HG03097 (cell line): ENCODE results near the gene NKX2-4.
"Not testable (repeated sequence)": the region's sequence is repeated elsewhere in the genome, so short reads cannot be mapped to it uniquely, and the experiment has no call there.

ENCODE experiments used
- ATAC-seq: cut with Tn5 transposase; IDR thresholded peaks from one replicate; pipeline ENCODE4 v1.9.1; 2021; ENCODE audit not compliant: unreplicated experiment, low FRiP score

The NKX2-4 gene

DNA sequence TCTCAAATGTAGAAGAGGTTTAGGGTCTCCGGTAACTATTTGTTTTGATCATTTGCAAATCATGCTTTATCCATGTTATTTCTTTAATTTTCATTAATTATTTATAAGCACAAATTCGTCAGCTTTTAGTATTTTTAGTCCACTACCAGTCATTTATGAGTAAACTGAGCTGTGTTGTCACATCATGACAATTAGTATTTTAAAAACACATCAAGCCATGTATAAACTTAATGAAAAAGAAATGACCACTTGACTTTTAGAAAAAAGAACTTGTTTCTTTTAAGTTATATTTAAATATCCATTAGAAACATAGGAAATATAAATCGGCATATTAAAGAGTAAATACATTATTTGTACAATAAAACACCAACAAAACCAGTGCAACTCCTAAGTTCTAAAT is 2.8 kb downstream of the NKX2-4 start:
- ATAC-seq: no peak

DNA sequence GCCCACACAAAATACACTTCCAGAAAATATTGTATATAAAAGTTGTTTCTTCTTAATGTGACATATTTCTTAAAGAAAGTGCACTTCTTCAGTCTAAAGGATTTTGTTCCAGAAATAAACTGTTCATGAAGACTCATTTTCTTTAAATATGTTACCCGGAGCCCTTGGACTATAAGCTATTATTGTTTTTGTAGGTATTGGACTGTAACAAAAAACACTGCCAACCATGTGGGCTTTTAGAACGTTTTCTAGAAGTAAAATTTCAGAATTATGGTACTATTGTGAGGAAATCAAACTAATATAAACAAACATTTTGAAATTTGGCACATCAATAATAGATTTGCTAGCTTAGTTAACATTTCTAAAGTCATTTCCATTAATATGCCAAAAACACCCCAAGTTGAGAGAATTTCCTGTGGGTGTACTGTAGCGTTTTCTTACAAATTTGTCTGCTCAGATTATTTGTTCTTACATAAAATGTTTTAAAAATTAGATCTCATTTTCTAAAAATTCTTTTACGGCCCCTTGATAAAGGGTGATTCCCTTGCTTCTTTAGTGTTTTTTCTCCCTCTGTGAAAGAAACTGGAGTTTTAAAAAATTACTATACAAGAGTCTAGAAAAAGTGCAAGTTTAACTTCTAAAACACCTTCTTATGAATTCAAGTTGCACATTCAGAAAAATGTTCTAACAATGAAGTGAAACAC is 3.4 kb downstream of the NKX2-4 start:
- no peak for ATAC-seq

DNA sequence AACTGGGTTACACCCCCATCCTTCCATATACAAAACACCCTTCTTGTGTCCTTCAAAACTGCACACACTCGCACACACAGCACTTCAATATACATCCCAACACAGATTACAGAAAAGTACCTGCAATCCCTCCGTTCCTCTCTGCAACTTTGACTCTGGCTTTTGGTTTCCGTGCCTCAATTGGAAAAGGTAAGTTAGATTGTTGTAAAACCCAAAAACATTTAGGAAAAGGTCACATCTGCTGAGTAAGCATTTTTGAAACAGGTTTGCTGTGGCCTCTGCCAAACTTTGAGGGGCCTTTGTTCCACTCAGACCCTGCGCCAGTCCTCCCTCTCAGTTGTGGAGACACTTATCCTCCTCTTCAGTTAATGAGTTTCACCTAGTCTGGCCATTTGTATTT is 4.2 kb downstream of the NKX2-4 start:
- no peak for ATAC-seq

DNA sequence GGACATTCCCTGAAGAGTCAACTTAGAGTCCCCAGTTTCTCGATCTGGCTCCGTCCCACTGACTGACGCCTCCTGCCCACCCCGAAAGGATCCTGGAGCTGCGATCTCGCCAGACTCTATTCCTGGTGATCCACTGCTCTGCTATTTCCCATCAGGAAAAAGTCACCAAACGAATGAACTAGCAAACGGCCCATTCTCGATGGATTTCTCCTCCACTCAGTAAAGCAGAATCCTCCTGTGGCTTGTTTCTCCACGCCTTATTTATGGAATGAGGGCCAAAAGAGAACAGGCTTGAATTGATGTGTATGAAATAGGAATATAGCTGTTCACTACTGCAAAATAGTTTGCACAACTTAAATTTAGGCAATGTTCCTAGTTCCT is 5.4 kb downstream of the NKX2-4 start:
- ATAC-seq: no peak

DNA sequence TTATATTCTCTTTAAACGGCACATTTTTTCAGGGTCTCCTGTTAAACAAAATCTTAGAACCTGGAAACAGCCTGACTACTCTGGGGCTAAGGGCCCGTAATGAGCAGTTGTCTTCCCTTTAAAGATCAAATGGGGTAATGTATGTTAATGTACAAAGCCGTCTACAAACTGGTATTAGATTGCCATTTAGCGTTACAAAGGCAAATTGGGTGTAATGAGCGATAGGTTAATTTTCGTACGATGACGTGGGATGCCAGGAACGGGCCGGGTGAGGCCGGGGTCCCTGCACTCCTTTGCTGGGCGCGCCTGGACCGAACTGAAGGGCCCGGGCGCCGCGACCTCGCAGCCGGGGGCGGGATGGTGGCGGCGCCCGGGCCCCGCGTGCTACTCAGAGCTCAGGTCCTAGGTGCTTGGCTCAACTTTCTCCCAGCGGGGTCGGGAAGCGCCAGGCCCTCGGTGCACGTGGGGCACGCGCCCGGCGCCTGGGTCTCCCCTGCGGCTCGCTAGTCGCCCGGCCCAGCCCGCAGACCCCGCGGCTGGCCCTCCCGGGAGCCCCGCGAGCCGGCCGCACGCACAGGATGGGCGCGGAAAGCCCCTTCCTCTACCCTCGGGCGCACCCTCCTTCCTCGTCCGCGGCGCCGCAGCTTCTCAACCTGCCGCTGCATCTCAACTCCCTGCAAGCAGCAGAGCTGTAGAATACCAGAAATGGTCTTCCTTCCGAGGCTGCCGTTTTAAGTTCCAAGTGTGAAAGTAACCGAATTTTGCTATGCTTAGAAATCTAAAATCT is 5.9 kb downstream of the NKX2-4 start:
- ATAC-seq: no peak

DNA sequence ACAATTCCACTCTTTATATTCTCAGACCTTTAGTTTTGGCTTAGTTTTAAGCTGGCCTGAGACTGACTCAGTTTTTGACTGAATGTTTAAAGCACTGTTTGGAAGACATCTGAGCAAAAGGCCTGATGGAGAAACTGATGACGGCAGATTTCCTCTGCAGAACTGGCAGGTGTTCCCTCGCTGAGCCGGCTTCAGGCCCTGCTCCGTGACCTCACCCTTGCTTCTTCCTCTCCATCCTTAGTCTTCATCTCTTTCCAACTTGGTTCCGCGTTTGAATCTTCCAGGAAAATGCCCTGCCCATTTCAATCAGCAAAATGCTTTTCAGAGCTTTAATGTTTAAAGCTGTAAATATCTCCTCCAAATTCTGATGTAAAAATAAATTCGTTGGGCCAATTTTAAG is 6.6 kb downstream of the NKX2-4 start:
- no peak for ATAC-seq

DNA sequence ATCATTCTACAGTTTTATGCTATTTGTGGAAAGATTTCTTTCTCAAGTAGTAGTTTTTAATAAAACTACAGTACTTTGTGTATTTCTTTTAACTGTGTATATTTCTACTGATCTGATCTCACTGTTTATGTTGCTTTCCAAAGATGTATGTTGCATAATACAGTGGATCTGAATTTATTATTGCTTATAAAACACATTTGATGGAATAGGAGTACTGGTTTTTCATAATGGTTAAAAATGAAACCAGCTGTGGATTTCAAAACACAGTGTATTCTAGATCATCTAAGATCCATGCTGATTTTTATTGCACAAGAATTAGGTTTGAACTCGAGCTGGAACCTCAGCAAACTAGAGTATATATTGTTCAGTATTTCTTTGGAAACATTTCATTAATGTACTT is 8.0 kb downstream of the NKX2-4 start:
- no peak for ATAC-seq

DNA sequence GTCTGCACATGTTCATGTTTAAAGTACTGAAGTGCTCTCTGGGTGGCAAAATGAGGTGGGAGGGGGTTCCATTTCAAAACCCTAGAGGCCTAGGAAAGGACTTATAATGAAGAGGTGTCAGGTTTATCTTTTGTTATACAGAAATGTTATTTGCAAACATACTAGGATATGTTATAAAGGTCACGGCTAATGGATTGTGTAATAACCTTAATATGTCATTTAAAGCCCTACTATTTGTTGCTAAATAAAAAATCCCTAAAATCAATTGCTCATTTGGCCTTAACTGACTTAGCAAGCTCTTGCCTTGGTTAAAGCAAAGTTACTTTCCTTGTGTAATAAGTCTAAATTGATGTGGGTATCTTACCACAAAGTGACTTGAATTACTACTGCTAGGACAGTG is 8.8 kb downstream of the NKX2-4 start:
- no peak for ATAC-seq

DNA sequence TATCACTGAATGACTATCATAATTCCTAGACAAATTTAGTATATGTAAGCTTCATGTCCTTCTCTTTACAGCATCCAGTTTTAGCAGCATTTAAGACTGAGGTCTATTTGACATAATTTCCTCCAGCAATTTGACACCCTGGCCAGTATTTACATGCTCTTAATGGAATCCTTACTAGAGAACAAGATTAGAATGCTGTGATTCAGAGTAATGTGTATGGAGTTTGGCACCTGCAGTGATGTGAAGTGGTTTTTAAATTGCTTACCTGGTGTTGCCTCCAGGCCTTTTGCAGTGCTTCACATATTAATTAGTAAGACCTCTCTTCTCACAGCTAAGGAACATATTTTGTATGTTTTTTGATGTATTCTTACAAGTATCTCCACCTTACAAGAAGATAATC is 9.8 kb downstream of the NKX2-4 start:
- no peak for ATAC-seq

DNA sequence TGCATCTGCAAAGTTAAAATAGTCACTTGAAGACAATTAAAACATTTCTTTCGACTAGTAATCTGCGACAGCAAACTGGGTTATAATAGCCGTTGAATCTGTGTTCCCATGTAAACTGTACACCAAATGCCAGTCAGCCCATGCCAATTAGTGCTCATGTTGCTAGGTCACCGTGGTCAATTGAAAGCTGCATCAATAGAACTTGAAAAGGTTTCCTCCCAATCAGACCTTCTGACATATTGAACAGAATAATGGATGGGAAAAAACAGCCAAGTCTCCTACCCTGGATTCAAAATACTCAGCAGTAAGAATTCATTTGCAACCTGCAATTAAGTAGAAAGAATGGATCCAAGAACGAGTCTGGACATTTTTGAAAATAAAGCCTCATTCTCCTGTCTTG is 11.2 kb downstream of the NKX2-4 start:
- no peak for ATAC-seq

DNA sequence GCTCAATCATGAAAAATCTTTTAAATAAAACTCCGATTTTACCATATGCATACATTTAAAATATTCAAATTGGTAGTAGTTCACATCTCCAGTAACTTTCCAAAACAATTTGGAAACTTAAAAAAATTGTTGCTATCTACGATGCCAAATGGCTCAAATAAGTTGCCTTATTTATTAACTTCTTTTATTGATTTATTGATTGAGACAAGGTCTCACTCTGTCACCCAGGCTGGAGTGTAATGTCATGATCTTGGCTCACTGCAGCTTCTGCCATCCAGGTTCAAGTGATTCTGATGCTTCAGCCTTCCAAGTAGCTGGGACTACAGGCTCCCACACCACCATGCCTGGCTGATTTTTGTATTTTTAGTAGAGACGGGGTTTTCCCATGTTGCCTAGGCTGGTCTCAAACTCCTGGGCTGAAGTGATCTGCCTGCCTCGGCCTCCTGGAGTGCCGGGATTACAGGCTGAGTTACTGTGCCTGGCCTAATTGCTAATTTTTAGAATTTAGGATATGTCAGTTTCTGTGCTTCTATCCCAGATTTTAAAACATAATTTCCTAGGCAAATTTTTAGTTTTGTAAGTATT is 12.9 kb downstream of the NKX2-4 start:
- no peak for ATAC-seq

DNA sequence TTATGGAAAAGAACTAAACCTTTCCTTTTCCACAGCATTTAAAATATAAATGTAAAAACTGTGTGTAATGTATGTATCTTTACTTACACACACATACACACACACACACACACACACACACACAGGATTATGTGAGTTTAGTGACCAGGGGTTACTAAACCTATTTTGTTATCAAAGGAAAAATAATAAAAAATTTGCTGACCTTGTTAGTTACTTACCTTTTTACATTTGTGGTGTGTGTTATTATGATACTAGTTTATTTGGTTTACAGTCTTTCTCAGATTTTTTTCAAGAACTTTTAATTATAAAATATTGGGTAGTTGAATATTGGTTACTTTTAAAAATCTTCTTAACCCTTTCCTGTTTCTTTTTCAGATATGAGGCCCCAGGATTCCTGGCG is 15.7 kb downstream of the NKX2-4 start:
- ATAC-seq: no peak

DNA sequence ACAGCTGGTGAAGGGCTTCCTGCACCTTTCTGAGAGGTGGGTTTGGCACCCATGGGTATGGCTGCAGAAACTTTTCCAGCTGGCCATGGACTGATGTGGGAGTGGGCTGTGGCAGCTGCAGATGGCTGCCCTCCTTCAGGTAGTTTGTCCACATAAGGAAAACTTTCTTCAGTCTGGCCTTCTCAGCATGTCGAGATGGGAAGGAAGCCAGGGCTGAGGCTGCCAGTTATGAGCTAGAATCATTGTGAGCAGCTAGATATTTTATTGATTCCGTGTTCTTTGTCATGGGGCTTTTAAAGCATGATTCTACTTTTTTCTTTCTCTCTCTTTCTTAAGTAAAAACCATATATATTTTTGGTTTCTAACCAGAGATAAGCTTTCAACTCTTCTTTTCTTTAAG is 16.6 kb downstream of the NKX2-4 start:
- no peak for ATAC-seq

DNA sequence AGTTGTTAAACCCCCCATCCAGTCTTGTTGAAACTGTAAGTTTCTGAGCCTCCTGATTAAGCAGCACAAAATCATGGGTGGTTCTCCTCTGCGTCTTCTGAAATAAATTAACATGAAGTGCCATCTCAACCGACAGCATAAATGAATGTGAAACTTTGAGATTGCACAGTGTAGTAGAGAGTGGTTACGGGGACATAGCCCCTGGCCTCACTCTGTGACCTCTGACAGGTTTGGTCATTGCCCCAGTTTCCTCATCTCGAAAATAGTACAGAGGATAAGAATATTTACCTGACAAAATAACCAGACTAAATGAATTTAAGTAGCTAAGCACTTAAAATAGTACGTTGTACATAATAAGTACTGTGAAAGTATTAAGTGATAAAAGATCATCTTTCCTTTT is 19.1 kb downstream of the NKX2-4 start:
- ATAC-seq: no peak

DNA sequence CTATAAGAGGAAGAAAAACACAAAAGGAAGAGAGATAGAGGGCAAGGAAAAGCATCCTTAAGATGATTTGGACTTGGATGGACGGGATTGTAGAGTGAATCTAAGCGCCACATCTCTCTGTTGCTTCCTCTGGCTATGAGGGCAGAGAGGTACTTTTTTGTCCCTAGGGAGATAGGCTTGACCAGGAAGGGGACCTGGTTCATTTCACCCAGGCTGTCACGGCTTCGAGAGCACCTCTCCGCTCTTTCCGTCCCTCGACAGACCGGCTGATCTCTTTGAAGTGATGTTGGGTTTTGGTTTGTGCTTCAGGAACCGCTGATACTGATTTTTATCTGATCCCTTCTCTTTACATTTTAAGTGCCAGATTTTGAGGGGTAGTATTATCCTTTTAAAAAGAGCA is 19.6 kb downstream of the NKX2-4 start:
- no peak for ATAC-seq

DNA sequence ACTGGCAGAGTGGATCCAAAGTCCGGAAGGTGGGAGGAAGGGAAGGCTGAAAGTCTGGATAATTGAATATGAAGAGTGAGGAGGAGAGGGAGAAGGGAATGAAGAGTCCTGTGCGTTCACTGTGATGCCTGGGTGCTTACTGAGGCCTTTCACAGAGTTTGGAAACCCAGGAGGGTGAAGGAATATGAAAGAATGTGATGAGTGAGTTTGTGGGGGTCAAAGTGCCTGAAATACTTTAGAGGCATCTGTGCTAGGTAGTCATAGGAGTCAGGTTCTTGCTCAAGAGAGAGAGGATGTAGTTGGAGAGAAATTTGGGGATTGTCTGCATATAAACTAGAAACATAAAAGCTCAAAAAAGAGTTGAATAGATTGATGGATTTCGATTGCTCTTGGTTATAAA is 20.7 kb downstream of the NKX2-4 start:
- no peak for ATAC-seq

DNA sequence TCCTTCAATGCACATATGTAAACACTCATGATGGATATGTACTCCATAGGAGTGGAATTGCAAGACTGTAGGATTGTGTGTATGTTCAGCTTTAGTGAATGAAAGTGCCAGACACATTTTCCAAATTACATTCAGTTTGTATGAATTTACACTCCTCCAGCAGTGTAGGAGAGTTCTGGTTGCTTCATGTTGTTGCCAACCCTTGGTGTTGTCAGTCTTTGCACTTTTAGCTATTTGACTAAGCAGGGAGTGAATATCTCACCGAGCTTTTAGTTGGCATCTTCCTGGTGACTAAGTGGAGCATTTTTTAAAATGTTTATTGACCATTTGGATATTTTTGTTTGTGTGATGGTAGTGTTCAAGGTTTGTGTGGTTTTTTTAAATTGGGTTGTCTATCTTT is 23.9 kb downstream of the NKX2-4 start:
- no peak for ATAC-seq

DNA sequence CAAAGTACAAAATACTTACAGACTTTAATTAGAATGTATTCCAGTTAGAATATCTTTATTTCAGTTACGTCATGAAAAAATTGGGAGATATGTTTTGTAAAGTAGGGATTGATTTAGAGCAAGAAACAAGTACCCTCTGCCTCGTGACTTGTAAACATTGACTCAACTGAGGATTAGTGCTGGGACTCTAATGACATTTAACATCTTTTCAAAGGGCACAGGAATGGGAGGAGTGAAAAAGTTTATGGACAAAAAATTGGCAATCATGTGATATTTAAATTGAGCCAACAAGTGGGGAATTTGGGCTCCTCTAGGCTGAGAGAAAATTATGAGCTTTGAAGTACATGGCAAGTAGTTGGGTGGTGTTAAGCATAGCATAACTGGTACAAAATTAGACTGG is 25.3 kb downstream of the NKX2-4 start:
- no peak for ATAC-seq

DNA sequence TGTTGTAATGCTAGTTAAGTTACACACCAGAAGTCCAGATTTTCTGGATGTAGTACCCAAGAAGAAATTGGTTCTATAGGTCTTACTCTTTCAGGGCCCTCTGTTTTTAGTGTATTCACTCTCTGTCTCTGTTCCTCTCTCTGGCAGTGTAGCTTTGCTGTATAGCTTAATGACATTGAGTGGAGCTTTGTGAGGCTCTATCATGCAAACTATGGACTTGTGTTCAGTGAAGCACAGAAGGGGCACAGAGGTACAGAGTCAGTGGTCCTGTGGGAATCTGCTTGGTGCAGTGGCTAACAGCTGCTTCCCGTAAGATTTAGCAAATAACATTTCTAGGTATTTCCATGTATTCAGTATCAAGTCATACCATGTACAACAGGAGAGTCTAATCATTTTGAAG is 26.1 kb downstream of the NKX2-4 start:
- ATAC-seq: no peak

DNA sequence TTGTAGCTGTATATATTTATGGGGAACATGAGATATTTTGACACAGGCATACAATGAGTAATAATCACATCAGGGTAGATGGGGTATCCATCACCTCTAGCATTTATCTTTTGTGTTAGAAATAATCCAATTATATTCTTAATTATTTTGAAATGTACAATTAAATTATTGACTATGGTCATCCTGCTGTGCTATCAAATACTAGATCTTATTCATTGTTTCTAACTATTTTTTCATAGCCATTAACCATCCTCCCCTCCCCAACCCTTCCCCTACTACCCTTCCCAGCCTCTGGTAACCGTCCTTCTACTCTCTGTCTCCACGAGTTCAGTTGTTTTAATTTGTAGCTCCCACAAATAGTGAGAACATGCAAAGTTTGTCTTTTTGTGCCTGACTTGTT is 28.5 kb downstream of the NKX2-4 start:
- no peak for ATAC-seq

DNA sequence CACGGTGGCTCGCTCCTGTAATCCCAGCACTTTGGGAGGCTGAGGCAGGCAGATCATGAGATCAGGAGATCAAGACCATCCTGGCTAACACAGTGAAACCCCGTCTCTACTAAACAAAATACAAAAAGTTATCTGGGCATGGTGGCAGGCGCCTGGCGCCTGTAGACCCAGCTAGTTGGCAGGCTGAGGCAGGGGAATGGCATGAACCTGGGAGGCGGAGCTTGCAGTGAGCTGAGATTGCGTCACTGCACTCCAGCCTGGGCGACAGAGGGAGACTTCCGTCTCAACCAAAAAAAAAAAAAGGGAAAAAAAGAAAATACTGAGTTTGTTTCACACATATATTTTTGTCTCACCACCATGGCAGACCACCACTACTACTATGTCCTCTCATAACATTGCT is 31.1 kb downstream of the NKX2-4 start:
- ATAC-seq: not testable (repeated sequence)

DNA sequence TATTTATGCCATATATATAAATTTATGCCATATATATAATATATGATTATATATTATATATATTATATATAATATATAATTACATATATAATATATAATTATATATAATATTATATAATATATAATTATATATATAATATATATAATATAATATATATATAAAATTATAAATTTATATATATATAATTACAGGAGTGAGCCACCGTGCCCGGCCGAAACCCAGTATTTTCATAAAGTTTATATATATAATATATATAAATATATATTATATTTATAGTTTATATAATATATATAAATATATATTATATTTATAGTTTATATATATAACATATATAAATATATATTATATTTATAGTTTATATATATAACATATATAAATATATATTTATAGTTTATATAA is 31.6 kb downstream of the NKX2-4 start:
- no peak for ATAC-seq
